ENCODE results near the gene FBXO33.
"Not testable (repeated sequence)": the region's sequence is repeated elsewhere in the genome, so short reads cannot be mapped to it uniquely, and the experiment has no call there.

The FBXO33 gene

DNA sequence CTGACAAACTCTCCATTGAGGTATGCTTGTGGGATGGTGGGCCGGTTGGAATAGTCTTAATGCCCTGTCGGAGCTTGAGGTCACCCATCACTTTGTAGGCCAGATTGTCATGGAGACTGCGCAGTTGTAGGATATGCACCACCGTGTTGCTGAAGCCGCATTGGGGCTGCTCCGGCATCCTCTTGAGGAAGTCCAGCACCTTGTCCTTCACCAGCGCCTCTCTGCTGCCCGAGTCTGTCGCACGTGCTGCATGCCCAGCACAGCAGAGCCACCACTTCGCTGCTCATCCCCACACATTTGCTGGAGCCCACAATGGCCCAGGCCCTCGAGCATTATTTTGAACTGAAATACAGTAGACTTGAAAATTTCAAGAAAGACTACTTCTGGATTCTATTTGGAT is 61.8 kb downstream of the FBXO33 start:
- no peak for DNase-seq

DNA sequence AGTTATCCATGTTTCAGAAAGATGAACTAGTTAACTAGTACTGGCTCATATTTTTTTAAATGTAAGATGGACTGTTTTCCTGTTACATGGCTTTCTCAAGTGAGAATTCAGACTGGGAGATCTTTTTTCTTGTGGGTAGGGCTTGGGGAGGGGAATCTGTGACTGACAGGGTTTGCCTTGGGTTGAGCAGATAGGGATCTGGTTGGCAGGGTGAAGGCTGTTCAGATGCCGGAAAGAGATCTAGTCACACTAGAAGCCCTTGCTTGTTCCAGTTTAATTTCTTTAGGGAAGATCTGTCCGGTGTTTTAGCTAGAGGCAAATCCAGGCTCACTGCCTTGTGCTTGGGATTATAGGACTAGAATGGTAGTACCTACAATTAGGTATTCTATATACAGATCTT is 63.2 kb downstream of the FBXO33 start:
- no peak for DNase-seq

DNA sequence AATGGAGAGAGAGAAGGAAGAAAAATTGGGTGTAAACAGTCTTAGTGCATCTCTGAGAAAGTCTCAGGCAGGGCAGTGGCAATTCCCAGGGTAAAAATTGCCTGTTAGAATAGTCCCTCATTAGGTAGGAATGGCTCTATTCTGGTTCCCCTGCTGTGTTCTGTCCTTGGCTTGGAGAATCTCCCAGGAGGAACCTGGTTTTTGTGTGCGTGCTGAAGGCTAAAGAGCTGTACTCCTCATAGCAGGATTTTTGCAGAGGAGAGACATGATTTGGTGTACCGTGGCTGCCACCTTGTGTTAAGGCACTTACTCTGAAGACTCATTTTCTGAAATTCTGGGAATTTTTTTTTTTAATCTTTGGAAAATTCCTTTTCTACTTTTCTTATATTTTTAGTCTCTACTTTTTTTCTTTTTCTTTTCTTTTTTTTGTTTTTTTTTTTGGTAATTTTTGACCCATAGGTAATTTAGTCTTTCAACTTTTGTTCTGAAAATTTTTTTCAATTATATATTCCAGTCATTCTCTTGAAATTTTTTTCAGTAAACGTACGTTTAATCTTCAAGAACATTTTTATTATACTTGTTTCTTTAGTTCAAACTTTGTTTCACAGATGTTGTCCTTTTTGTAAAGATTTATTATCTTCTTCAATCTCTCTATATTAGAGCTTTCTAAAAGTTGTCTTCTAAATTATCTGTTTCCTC is 63.8 kb downstream of the FBXO33 start:
- DNase-seq = peak in 4 of 14 donors; percentile 7 to 66 (median 14)

DNA sequence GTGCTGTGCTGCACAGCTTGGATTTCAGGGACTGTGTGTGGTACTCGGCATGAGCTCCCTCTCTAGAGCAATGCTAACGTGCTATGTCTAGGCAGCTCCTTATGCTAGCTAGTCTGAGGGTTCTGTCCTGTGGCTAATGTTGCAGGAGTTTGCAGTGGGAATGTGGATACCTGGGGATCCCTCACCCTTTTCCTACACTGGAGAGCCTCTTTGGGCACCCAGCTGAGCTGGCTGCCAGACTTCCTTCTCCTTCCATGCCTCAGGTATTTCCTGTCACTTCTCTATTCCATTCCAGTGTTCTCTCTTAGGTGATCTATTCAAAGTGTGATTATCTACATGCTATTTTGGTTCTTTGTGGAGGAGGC is 64.9 kb downstream of the FBXO33 start:
- DNase-seq = no peak

DNA sequence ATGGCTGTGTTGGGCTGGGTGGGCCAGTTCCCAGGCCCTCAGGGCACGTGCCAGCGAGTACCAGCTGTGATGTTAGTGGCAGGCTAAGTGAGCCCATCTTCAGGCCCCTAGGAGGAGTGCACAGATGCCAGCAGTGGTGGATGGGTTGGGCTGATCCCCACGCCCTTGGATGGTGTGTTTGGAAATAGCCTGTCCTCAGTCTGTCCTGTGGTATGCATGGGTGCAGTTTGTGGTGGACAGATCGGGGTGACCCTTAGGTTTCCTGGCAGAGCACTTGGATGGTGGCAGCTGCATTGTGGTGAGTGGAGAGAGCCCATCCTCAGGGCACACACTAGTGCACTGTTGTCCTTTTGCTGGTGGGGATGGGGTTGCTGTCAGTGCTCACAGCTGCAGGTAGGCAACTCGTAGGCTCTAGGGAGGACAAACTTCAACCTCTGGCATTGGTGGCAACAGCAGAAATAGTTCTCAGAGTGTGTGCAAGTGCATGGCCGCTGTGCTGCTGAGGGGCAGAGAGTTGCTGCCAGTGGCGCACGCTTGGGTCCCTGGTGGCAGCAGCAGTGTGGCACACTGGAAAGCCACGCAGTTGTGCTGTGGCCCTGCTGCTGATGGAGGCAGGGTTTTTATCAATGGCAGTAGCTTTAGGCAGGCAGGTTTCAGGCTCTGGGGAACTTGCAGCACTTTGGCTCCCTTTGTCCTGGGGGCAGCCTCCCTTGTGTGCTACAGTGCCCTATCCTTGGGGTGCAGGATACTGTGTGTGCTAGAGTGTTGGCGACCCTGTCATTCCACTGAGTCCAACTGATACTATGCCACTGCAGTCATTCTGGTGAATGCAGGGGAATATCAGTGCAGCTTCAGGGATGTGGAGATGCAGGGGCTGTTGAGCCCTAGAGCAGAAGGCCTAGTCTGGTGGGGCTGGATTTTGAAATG is 65.5 kb downstream of the FBXO33 start:
- no peak for DNase-seq

DNA sequence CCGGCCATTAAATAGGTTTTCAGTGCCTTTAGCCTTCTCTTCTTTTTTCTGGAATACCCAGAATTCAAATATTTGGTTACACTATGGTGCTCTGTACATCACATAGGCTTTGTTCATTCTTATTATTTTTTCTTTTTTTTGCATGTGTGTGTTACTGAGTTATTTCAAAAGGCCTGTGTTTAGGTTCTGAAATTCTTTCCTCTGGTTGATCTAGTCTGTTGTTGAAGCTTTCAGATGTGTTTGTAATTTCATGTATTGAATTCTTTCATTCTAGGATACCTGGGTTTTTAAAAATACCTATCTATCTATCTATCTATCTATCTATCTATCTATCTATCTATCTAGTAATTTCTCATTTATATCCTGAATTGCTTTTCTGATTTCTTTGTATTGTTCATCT is 66.9 kb downstream of the FBXO33 start:
- DNase-seq = no peak

DNA sequence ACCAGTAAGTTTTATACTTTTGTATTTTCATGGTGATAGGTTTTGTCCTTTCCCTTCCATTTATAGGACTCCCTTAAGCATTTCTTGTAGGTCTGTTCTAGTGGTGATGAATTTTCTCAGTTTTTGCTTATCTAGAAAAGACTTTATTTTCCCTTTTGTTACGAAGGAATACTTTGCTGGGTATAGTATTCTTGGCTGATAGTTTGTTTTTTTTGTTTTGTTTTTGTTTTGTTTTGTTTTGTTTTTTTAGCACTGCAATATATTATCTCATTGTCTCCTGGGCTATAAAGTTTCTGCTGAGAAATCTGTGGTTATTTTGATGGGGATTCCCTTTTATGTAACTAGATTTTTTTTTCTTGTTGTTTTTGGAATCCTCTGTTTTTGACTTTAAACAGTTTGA is 67.7 kb downstream of the FBXO33 start:
- no peak for DNase-seq

DNA sequence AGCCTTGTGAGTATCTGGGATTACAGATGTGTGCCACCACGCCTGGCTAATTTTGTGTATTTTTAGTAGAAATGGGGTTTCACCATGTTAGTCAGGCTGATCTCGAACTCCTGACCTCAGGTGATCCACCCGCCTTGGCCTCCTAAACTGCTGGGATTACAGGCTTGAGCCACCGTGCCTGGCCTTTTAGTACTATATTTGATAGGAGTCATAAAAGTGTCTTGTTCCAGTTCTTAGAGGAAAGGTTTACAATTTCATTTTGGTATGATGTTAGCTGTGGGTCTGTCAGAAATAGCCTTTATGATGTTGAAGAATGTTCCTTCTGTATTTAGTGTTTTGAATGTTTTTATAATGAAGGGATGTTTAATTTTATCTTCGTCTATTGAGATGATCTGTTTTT is 70.7 kb downstream of the FBXO33 start:
- DNase-seq = not testable (repeated sequence)

DNA sequence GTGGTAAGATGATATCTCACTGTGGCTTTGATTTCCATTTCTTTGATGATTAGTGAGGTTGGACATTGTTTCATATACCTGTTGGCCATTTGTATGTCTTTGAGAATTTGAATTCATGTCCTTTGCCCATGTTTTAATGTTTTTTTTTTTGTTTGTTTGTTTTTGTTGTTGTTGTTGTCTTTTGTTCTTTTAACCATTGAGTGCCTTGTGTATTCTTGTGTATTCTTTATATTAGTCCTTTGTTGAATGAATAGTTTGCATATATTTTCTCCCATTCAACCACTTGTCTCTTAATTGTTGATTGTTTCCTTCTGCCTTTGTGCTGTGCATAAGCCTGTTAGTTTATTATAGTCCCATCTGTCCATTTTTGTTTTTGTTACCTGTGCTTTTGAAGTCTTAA is 71.9 kb downstream of the FBXO33 start:
- DNase-seq = no peak

DNA sequence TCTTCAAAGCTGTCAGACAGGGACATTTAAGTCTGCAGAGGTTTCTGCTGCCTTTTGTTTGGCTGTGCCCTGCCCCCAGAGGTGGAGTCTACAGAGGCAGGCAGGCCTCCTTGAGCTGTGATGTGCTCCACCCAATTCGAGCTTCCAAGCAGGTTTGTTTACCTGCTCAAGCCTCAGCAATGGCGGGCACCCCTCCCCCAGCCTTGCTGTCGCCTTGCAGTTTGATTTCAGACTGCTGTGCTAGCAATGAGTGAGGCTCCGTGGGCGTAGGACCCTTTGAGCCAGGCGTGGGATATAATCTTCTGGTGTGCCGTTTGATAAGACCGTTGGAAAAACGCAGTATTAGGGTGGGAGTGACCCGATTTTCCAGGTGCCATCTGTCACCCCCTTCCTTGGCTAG is 73.2 kb downstream of the FBXO33 start:
- not testable (repeated sequence) for DNase-seq

DNA sequence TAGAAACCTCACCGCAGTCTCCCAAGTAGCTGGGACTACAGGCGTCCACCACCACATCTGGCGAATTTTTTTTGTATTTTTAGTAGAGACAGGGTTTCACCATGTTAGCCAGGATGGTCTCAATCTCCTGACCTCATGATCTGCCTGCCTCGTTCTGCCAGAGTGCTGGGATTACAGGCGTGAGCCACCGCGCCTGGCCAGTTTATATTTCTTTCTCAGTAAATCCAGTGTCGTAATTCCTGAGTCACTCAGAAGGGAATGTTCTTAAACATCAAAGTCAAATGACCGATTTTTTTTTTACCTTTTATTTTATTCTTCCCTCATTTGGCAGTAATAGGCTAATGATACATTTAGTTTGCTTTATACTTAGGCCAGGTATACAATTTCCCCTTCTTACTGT is 80.5 kb downstream of the FBXO33 start:
- DNase-seq = no peak

DNA sequence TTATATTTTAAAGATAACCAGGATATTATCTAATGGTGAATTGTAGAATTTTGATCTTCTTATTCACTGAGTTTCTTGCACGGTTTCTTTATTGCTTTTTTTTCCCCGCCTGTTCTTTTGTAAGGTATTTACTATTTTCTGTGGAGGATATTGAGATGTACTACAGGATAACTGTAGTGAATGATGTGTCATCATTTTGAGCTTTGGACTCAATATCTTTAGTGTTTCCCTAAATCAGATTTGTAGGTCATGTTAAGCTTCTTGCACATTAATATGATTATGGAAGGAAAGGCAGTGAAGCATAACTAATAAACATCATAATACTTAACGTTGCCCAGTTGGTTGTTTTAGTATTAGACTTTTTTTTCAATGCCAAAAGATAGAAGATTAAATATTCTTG is 81.4 kb downstream of the FBXO33 start:
- no peak for DNase-seq
